ENCODE data around the gene ZEB2. TPM values are rescaled to one million over a fixed set of nuclear protein-coding genes. Genes with fewer than 3 reads are reported as not detected.

Gene ZEB2
- total RNA-seq, 1 donor from 2014 or later, result 121 TPM

DNA sequence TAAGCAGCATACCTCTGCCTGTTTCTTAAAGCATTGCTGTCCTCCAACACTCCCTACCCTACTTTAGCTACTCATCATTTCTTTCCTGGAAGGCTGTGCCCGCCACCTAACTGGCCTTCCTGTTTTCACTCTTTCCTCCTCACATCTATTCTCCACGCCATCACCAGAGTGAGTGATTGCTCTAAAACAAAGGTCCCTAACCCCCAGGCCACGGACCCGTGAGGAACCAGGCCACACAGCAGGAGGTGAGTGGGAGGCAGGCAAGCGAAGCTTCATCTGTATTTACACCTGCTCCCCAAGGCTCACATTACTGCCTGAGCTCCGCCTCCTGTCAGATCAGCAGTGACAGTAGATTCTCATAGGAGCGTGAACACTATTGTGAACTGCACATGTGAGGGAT is 13.3 kb upstream of the ZEB2 start:
- no peak overlapping the region for H3K4me3 Mint-ChIP-seq (ENCODE audit: unreplicated experiment)
- no peaks in the 10 kb centered on the region for H3K4me1 Mint-ChIP-seq (ENCODE audit: low read depth, unreplicated experiment)
- peaks cover 1% of the 10 kb centered on the region for H3K9me3 Mint-ChIP-seq (ENCODE audit: unreplicated experiment)
- peaks cover 2% of the 10 kb centered on the region for H3K27me3 Mint-ChIP-seq (ENCODE audit: unreplicated experiment)
- no peak overlapping the region for H3K27ac Mint-ChIP-seq (ENCODE audit: unreplicated experiment)
- H3K36me3 Mint-ChIP-seq (ENCODE audit: unreplicated experiment), result peaks cover 9% of the 10 kb centered on the region
- no peak for DNase-seq
- TF ChIP-seq, protein P1, sequence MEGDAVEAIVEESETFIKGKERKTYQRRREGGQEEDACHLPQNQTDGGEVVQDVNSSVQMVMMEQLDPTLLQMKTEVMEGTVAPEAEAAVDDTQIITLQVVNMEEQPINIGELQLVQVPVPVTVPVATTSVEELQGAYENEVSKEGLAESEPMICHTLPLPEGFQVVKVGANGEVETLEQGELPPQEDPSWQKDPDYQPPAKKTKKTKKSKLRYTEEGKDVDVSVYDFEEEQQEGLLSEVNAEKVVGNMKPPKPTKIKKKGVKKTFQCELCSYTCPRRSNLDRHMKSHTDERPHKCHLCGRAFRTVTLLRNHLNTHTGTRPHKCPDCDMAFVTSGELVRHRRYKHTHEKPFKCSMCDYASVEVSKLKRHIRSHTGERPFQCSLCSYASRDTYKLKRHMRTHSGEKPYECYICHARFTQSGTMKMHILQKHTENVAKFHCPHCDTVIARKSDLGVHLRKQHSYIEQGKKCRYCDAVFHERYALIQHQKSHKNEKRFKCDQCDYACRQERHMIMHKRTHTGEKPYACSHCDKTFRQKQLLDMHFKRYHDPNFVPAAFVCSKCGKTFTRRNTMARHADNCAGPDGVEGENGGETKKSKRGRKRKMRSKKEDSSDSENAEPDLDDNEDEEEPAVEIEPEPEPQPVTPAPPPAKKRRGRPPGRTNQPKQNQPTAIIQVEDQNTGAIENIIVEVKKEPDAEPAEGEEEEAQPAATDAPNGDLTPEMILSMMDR (IDR thresholded peaks at IDR 0.05; ENCODE audit: partially characterized antibody, unreplicated experiment), result no peak

DNA sequence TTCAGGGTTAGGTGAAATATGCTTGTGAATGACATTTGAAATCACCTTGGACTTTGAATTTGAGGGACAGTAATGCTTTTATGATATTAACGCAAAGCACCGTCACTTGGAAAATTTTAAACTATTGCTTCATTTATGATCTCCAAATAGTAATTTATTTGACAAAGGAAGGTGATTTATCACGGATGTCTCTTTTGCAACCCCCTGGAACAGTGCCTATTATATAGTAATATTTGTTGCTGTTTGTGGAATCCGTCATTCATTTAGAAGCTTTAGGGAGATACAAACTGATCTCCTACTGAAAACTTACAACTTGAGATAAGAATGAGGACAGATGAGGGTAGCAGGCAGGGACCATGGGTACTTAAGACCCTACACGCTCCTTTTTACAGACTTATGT is 10.7 kb upstream of the ZEB2 start:
- no peak for DNase-seq
- Mint-ChIP-seq H3K36me3 (ENCODE audit: unreplicated experiment) (peaks cover 9% of the 10 kb centered on the region), H3K27ac (ENCODE audit: unreplicated experiment) (no peak overlapping the region), H3K9me3 (ENCODE audit: unreplicated experiment) (no peaks in the 10 kb centered on the region), H3K27me3 (ENCODE audit: unreplicated experiment) (peaks cover 2% of the 10 kb centered on the region), H3K4me3 (ENCODE audit: unreplicated experiment) (no peak overlapping the region), H3K4me1 (ENCODE audit: low read depth, unreplicated experiment) (peaks cover 3% of the 10 kb centered on the region)
- TF ChIP-seq, protein P1 (IDR thresholded peaks at IDR 0.05; ENCODE audit: partially characterized antibody, unreplicated experiment), result no peak

DNA sequence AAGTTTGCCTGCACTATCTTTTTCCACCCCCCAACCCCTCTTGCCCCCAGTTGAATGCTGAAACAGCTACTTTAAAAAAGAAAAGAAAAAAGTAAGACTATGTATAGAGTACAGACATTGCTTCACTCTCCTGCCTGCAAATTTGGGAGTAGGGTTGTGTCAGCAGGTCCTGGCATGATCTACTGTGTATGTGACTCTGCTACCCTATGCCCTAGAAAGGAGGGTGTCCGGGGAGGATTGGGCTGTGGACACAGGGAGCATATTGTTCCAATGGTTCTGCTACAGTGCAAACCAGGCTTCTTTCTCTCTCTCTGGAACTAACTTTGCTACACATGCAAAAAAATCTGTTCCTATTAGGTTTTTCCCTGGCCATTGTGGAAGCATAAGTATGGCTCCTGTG is 9.9 kb upstream of the ZEB2 start:
- DNase-seq, result no peak
- H3K27ac Mint-ChIP-seq (ENCODE audit: unreplicated experiment), result no peak overlapping the region
- H3K36me3 Mint-ChIP-seq (ENCODE audit: unreplicated experiment), result peaks cover 9% of the 10 kb centered on the region
- no peaks in the 10 kb centered on the region for H3K9me3 Mint-ChIP-seq (ENCODE audit: unreplicated experiment)
- H3K4me1 Mint-ChIP-seq (ENCODE audit: low read depth, unreplicated experiment), result peaks cover 8% of the 10 kb centered on the region
- TF ChIP-seq, protein P1 (IDR thresholded peaks at IDR 0.05; ENCODE audit: partially characterized antibody, unreplicated experiment), result no peak
- peaks cover 2% of the 10 kb centered on the region for H3K27me3 Mint-ChIP-seq (ENCODE audit: unreplicated experiment)
- H3K4me3 Mint-ChIP-seq (ENCODE audit: unreplicated experiment), result no peak overlapping the region

DNA sequence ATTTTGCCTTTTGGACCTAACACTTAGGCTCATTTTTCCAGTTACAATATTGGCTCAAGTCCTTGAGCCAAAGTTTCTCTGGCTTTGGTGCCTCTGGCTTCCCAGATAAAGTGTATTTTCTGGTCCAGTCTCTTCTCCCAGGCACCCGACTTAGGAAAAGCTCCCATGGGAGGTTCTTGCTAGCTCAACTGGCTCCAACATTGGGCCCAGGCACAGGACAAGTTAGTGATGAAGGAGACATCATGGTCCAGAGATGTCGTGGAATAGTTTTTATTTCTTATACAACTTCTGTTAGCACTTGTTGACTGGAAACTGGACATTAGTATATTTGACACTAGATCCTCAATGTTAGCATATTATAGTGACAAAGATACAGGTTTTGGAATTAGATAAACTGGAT is 8.2 kb upstream of the ZEB2 start:
- Mint-ChIP-seq H3K27ac (ENCODE audit: unreplicated experiment) (no peak overlapping the region), H3K4me1 (ENCODE audit: low read depth, unreplicated experiment) (peaks cover 16% of the 10 kb centered on the region), H3K4me3 (ENCODE audit: unreplicated experiment) (no peak overlapping the region), H3K9me3 (ENCODE audit: unreplicated experiment) (peaks cover 4% of the 10 kb centered on the region), H3K36me3 (ENCODE audit: unreplicated experiment) (peaks cover 2% of the 10 kb centered on the region), H3K27me3 (ENCODE audit: unreplicated experiment) (no peaks in the 10 kb centered on the region)
- no peak for DNase-seq
- TF ChIP-seq, protein P1 (IDR thresholded peaks at IDR 0.05; ENCODE audit: partially characterized antibody, unreplicated experiment), result no peak

DNA sequence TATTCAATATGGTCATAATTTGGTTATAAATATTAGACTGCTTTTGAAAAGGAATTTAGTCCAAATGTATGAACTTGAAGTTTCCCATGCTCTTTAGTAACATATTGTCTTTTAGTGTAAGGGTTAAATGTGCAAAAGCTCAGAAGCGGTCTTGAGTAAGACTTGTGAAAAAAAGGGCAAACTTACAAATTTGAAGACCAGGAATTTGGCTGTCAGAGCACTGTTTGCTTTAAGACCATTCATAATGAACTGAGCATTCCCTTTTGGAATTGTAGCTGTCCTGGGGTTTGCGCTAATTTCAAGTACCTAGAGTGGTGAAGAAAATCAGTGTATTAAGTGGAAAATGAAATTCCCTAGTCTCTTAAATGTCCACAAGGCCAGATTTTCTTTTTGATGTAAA is 6.9 kb upstream of the ZEB2 start:
- Mint-ChIP-seq H3K36me3 (ENCODE audit: unreplicated experiment) (no peaks in the 10 kb centered on the region), H3K27me3 (ENCODE audit: unreplicated experiment) (peaks cover 2% of the 10 kb centered on the region), H3K4me3 (ENCODE audit: unreplicated experiment) (no peak overlapping the region), H3K4me1 (ENCODE audit: low read depth, unreplicated experiment) (peaks cover 26% of the 10 kb centered on the region), H3K27ac (ENCODE audit: unreplicated experiment) (no peak overlapping the region), H3K9me3 (ENCODE audit: unreplicated experiment) (peaks cover 8% of the 10 kb centered on the region)
- TF ChIP-seq, protein P1 (IDR thresholded peaks at IDR 0.05; ENCODE audit: partially characterized antibody, unreplicated experiment), result no peak
- DNase-seq, result no peak
